ENCODE data around the gene GPHN.

GRCh38 chr14:66804141-66804540 lies 296.2 kb downstream of the GPHN start:
- TF ChIP-seq FOXP2 (optimal IDR thresholded peaks at IDR 0.05; ENCODE audit: borderline replicate concordance, extremely low read depth, extremely low read length, insufficient read depth) (no peak), POLR2AphosphoS5 (IDR thresholded peaks at IDR 0.05; ENCODE audit: low read depth, low read length) (no peak), REST (IDR thresholded peaks at IDR 0.05; ENCODE audit: insufficient read depth in 1 of 2, low read depth in 2 of 2, low read length in 2 of 2) (no peak), TAF1 (IDR thresholded peaks at IDR 0.05; ENCODE audit: borderline replicate concordance, insufficient read depth, low read length) (no peak), SIN3A (IDR thresholded peaks at IDR 0.05; ENCODE audit: borderline replicate concordance, insufficient read depth, low read length) (no peak)

Data from PFSK-1 (cell line).